NCI-H187 treated with DMSO at 0.1 percent for 48 hours (cell line): Measurements from ENCODE around the gene RIOK1.
A peak's percentile ranks its signal among the peaks of the same experiment; 100 is the strongest.
"Not testable (repeated sequence)": the region's sequence is repeated elsewhere in the genome, so short reads cannot be mapped to it uniquely, and the experiment has no call there.

Experiments used
- DNase-seq: peaks from one replicate; lab custom pipeline; 2025; lab: John Stamatoyannopoulos, UW

RIOK1 gene

GRCh38 chr6:7389451-7390225 is at the start of gene RIOK1, which contains the start of gene CAGE1:
RIOK1 (plus strand) TSS chr6:7389808; CDS start chr6:7390003, 195 bp downstream.
CAGE1 (minus strand) TSS chr6:7389742; CDS start chr6:7387173, 2,569 bp downstream.
- DNase-seq: peak; percentile 65

DNA sequence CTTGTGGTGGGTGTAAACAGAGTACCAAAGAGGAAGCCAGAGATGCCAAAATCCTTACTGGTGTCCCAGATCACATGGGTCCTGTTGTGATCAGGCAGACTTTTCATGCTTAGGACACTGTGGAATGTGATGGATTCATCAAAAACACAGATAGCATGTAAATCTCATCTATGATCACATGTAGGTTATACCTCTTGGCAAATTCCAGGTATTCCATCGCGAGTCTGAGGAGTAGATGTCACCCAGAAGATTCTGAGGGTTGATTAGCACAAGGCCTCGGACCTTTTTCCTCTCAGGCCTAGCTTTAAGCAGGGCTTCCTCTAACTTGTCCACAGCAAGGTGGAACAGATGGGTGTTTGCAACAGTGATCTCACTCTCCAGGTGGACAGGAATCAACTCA is 48.3 kb upstream of the RIOK1 start:
- DNase-seq: no peak

DNA sequence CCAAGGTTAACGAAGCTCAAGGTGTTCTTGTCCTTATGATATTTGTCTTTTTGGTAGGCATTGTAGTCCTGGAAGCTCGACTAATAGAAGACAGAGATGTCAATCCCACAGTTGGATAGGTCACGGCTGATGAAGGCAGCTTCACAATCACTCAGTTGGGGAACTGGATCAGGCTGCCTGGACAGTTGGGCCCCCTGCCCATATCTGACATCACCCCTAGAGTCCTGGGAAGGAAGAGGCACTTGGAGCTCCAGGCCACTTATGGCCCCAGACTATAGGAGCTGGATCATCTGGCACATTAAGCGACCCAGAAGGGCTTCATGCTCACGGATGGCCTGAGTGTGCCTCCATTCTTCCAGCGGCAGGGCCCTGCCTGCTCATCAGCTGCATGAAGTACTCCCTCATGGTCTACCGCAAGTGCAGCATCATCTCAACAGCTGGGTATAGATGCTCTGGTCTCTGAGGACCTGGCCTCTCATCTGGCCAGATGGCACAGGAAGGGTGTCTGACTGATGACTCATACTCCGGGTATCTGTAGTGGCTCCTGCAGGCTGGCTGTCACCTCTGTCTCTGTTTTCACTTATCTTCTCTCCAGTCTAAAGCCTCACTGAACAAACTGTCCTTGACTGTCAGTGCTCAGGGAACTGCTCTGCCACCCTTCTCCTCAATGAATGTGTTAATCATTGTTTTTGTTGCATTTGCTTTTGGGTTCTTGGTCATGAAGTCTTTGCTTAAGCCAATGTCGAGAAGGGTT is 47.4 kb upstream of the RIOK1 start:
- DNase-seq: no peak

- DNase-seq: no peak
These were observed 45.8 kb upstream of the RIOK1 start for GRCh38 chr6:7343546-7344475.

DNA sequence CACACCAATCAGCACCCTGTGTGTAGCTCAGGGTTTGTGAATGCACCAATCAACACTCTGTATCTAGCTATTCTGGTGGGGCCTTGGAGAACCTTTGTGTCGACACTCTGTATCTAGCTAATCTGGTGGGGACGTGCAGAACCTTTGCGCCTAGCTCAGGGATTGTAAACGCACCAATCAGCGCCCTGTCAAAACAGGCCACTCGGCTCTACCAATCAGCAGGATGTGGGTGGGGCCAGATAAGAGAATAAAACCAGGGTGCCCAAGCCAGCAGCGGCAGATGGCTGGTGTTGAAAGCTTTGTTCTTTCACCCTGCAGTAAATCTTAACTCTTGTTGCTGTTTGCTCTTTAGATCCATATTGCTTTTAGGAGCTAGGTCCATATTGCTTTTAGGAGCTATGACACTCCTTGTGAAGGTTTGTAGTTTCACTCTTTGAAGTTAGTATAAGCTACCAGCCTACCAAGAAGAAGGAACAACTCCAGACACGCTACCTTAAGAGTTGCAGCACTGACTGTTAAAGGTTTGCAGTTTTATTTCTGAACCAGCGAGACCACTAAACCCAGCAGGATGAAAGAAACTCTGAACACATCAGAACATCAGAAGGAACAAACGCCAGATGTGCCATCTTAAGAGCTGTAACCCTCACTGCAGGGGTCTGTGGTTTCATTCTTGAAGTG is 44.7 kb upstream of the RIOK1 start:
- not testable (repeated sequence) for DNase-seq

- DNase-seq: not testable (repeated sequence)
These were observed 42.0 kb upstream of the RIOK1 start for GRCh38 chr6:7347551-7347997.

GRCh38 chr6:7350591-7350990 is 39.0 kb upstream of the RIOK1 start:
- not testable (repeated sequence) for DNase-seq

DNA sequence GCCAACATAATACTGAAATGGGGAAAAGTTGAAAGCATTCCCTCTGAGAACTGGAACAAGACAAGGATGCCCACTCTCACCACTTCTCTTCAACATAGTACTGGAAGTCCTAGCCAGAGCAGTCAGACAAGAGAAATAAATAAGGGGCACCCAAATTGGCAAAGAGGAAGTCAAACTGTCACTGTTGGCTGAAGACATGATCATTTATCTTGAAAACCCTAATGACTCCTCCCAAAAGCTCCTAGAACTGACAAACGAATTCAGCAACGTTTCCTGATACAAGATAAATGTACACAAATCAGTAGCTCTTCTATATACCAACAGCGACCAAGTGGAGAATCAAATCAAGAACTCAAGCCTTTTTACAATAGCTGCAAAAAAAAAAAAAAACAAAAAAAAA is 37.7 kb upstream of the RIOK1 start:
- not testable (repeated sequence) for DNase-seq

DNA sequence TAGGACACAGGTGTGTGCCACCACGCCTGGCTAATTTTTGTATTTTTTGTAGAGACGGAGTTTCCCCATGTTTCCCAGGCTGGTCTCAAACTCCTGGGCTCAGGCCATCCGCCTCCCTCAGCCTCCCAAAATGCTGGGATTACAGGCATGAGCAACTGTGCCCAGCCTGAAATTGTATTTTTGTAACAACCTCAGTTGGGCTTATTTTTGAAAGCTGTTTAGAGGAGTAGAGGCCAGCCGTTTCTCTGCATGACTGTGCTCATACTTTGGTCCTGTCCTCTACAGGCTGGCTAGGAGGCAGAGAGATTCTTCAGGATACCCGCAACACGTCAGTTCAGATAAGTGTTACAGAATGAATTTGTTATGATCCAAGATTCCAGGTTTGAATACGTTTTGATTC is 22.2 kb upstream of the RIOK1 start:
- DNase-seq: no peak

GRCh38 chr6:7373739-7374138 is 15.9 kb upstream of the RIOK1 start:
- no peak for DNase-seq

- no peak for DNase-seq
These were observed 11.6 kb upstream of the RIOK1 start for GRCh38 chr6:7377961-7378360.

DNA sequence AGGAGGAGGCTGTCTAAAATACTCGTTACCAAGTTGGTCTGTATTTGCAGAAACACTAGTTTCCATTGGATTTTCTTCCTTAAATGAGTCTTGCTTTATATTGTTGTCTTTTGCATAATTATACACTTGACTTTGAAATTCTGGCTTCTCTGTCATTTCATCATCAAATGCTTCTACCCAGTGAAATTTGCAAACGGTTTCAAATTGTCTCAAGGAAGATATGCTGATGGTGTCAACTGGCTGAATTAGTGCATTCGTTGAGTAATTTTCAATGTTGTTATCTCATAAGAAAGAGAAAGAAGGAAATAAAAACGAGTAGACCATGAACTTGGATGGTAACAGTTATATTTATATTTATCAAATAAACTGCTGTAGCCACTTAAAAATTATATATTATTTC is 10.9 kb upstream of the RIOK1 start:
- DNase-seq: no peak

GRCh38 chr6:7381092-7381491 is 8.5 kb upstream of the RIOK1 start:
- no peak for DNase-seq

GRCh38 chr6:7389162-7389450 is 502 bp upstream of the RIOK1 start:
- DNase-seq: no peak

DNA sequence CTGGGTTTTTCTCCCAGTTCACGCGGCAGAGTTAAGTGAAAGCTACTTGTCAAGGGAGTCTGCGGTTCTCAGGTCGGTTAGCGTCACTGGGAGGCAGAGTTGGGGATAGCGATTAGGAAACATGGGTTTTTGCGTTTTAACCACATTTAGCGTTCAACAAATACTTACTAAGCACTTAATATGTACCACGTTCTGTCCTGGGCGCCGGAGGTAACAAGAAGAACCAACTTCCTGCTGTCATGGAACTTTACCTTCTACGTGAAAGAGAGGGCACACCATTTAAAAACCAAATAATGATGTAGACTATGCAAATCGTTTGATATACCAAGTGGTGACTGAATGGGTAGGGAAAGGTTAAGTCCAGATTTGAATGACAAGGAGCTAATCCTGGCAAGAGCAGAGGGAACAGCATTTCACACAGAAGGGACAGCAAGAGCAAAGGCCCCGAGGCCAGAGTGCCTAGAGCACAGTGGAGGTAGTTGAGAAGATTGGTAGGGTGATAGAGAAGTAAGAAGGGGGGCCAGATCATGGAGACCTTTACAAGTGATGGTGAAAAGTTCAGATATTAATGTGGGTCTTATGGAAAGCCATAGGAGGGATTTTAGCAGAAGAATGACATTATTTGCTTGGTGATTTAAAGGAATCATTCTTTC is 744 bp downstream of the RIOK1 start:
- no peak for DNase-seq

DNA sequence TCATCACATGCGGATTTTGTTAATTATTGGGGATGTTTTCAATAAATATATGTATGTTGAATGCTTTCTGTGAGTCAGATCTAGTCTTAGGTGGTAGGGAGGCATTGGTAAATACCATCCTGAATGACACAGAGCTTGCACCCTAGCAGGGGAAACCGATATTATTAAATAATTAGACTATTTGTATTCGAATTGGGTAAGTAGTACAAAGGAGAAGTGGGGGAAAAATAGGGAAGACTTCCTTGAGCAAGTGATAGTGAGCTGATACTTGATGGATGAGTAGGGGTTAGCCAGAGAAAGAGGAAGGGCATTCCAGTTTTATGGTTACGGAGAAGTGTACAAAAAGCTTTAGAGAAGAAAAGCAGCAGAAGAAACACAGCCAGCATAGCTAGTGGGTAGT is 1.5 kb downstream of the RIOK1 start:
- DNase-seq: no peak

DNA sequence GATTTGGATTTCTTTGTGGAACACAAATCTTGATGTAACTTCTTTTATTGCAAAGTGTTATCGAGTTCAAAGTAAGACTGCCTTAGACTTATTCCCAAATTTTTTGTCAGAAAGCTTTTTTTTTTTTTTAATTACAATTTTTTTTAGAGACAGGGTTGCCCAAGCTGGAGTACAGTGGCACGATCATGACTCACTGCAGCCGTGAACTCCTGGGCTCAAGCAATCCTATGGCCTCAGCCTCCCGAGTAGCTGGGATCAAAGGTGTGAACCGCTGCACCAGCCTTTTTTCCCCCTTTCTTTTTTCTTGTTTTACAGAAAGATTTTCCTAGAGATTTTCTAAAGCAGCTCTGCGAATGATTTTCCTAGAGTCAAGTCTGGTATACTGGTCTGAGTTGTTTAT is 2.8 kb downstream of the RIOK1 start:
- no peak for DNase-seq

DNA sequence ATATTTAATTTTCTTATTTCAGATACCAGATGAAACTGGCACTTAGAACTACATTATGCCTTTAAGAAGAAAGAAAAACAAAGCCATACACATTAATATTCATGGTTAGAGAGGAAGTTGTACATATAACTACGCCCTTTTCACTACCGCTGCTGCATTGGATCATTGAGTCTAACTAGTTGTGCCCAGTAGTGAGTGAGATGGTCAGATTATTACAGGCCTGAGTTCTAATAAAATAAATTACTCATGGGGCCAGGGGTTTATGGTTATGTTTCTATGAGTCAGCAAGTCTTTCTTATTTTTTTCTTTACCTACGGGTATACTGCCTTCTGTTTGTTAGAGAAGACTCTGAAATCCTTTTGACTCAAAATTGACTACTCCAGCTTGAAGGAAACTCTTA is 11.5 kb downstream of the RIOK1 start:
- DNase-seq: no peak

GRCh38 chr6:7402716-7403115 is 13.1 kb downstream of the RIOK1 start:
- DNase-seq: no peak

GRCh38 chr6:7404546-7404945 is 14.9 kb downstream of the RIOK1 start:
- no peak for DNase-seq

DNA sequence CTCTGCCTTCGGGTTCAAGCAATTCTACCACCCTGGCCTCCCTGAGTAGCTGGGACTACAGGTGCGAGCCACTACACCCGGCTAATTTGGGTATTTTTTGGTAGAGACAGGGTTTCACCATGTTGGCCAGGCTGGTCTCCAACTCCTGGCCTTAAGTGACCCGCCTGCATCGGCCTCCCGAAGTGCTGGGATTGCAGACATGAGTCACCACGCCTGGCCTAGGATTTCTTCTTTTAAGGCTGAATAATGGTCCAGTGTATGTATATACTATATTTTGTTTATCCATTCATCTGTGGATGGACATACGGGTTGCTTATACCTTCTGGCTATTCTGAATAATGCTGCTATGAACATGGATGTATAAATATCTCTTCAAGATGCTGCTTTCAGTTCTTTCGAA is 17.1 kb downstream of the RIOK1 start:
- no peak for DNase-seq
